PFSK-1 (cell line): Measurements from ENCODE around the gene GLCE.

Source experiments
- POLR2AphosphoS5 ChIP-seq: IDR thresholded peaks from 2 replicates; pipeline ENCODE4 v1.6.1; 2012; ENCODE audit warnings: low read depth, mild to moderate bottlenecking, control low read depth, low read length, moderate library complexity
- SIN3A ChIP-seq: IDR thresholded peaks from 2 replicates; pipeline ENCODE4 v1.6.1; 2012; ENCODE audit warnings: mild to moderate bottlenecking, low read length, moderate library complexity, borderline replicate concordance; ENCODE audit not compliant: insufficient read depth
- TAF1 ChIP-seq: IDR thresholded peaks from 2 replicates; pipeline ENCODE4 v1.6.1; 2012; ENCODE audit warnings: low read length, control low read depth, borderline replicate concordance; ENCODE audit not compliant: insufficient read depth
- TF ChIP-seq, protein P1 (sequence below), 2 experiments: IDR thresholded peaks; 2 replicates each; pipeline versions ENCODE4 v1.6.1 to v1.8.0; 2011 to 2012; ENCODE audit warnings: low read depth in 2 of 2, low read length in 2 of 2, control low read depth in 1 of 2, inconsistent platforms in 1 of 2, mild to moderate bottlenecking in 1 of 2, moderate library complexity in 1 of 2; ENCODE audit not compliant: insufficient read depth in 1 of 2

DNA sequence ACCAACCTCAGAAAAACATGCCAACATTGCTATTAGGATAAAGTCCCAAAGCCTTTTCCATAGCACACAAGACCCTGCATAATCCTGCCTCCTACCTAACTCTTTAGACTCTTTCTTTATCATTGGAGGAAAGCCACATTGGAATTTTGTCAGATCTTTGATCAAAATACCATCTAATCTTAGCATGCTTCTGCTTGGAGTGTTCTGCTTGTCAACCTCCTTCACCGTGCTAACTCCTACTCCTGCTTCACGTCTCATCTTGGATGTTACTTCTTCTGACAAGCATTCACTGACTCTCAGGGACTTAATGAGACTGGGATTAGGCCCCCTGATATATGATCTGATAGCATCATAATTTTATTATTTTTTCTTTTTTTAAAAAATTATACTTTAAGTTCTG is 7.4 kb upstream of the GLCE start:
- TF ChIP-seq, protein P1, sequence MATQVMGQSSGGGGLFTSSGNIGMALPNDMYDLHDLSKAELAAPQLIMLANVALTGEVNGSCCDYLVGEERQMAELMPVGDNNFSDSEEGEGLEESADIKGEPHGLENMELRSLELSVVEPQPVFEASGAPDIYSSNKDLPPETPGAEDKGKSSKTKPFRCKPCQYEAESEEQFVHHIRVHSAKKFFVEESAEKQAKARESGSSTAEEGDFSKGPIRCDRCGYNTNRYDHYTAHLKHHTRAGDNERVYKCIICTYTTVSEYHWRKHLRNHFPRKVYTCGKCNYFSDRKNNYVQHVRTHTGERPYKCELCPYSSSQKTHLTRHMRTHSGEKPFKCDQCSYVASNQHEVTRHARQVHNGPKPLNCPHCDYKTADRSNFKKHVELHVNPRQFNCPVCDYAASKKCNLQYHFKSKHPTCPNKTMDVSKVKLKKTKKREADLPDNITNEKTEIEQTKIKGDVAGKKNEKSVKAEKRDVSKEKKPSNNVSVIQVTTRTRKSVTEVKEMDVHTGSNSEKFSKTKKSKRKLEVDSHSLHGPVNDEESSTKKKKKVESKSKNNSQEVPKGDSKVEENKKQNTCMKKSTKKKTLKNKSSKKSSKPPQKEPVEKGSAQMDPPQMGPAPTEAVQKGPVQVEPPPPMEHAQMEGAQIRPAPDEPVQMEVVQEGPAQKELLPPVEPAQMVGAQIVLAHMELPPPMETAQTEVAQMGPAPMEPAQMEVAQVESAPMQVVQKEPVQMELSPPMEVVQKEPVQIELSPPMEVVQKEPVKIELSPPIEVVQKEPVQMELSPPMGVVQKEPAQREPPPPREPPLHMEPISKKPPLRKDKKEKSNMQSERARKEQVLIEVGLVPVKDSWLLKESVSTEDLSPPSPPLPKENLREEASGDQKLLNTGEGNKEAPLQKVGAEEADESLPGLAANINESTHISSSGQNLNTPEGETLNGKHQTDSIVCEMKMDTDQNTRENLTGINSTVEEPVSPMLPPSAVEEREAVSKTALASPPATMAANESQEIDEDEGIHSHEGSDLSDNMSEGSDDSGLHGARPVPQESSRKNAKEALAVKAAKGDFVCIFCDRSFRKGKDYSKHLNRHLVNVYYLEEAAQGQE (IDR thresholded peaks at IDR 0.05; ENCODE audit: insufficient read depth in 1 of 2, low read depth in 2 of 2, low read length in 2 of 2) = no peak
- TF ChIP-seq TAF1 (no peak), POLR2AphosphoS5 (no peak), SIN3A (no peak)
